Stimulated activated CD8-positive, alpha-beta memory T cell treated with anti-CD3 and anti-CD28 coated beads, Interleukin-2, amount 100 ng/mL, for 1 hour (primary cell): ENCODE results near the gene C20orf204.

Experiments used
- DNase-seq, 2 donors: peaks; one replicate each; pipeline ENCODE4 v3.0.0-alpha.2; 2020; ENCODE audit warnings: low read depth in 2 of 2

C20orf204 gene

GRCh38 chr20:64027981-64028685 lies 7.8 kb upstream of the C20orf204 start:
- DNase-seq = no peak

- no peak for DNase-seq
Measured at GRCh38 chr20:64029293-64030117, 6.5 kb upstream of the C20orf204 start.

- no peak for DNase-seq
Measured at GRCh38 chr20:64030371-64031134, 5.4 kb upstream of the C20orf204 start.

GRCh38 chr20:64031822-64032314 lies 4.1 kb upstream of the C20orf204 start:
- no peak for DNase-seq

GRCh38 chr20:64032706-64033624 lies 3.0 kb upstream of the C20orf204 start:
- no peak for DNase-seq

- no peak for DNase-seq
Measured at GRCh38 chr20:64033981-64034493, 1.9 kb upstream of the C20orf204 start.

GRCh38 chr20:64035066-64035932 lies 683 bp upstream of the C20orf204 start:
- DNase-seq = no peak

- DNase-seq = no peak
Measured at GRCh38 chr20:64036346-64037198, 590 bp downstream of the C20orf204 start.

GRCh38 chr20:64037199-64037497 lies 1.2 kb downstream of the C20orf204 start:
- DNase-seq = no peak

GRCh38 chr20:64037498-64038213 lies 1.7 kb downstream of the C20orf204 start:
- DNase-seq = no peak

- no peak for DNase-seq
Measured at GRCh38 chr20:64038224-64038564, 2.2 kb downstream of the C20orf204 start.

GRCh38 chr20:64038565-64039292 lies 2.7 kb downstream of the C20orf204 start:
- DNase-seq = peak; percentile 58

GRCh38 chr20:64039293-64040160 lies 3.5 kb downstream of the C20orf204 start:
- no peak for DNase-seq

GRCh38 chr20:64040231-64041039 lies 4.5 kb downstream of the C20orf204 start:
- DNase-seq = no peak

GRCh38 chr20:64041040-64041780 lies 5.2 kb downstream of the C20orf204 start:
- DNase-seq = no peak

- DNase-seq = no peak
Measured at GRCh38 chr20:64041781-64042053, 5.7 kb downstream of the C20orf204 start.
